Measurements from ENCODE around the gene VPS18. TPM values are rescaled to one million over a fixed set of nuclear protein-coding genes. Genes with fewer than 3 reads are reported as not detected.

The VPS18 gene
- total RNA-seq, 1 donor from 2014 or later: 25.6 TPM

- no peak for TF ChIP-seq CTCF (conservative IDR thresholded peaks at IDR 0.05)
- Mint-ChIP-seq H3K27me3 (peaks cover 89% of the 10 kb centered on the region), H3K36me3 (no peaks in the 10 kb centered on the region), H3K27ac (no peak overlapping the region), H3K9me3 (no peaks in the 10 kb centered on the region), H3K4me1 (ENCODE audit: unreplicated experiment) (peaks cover 22% of the 10 kb centered on the region), H3K4me3 (peak overlapping the region; percentile 88)
- peak; percentile 70 for DNase-seq (ENCODE audit: extremely low spot score, unreplicated experiment)
These were observed 33.9 kb downstream of the VPS18 start for GRCh38 chr15:40927873-40928806.

GRCh38 chr15:40928821-40929659 lies 34.8 kb downstream of the VPS18 start, which contains the start of gene DLL4:
Gene DLL4 (plus strand): TSS chr15:40929340. CDS start chr15:40929669, 329 bp downstream.
- H3K4me1 Mint-ChIP-seq (ENCODE audit: unreplicated experiment): peaks cover 22% of the 10 kb centered on the region

GRCh38 chr15:40929660-40930429 lies 35.6 kb downstream of the VPS18 start:
- Mint-ChIP-seq H3K36me3 (no peaks in the 10 kb centered on the region), H3K27me3 (peaks cover 80% of the 10 kb centered on the region), H3K4me1 (ENCODE audit: unreplicated experiment) (peaks cover 22% of the 10 kb centered on the region), H3K9me3 (no peaks in the 10 kb centered on the region), H3K4me3 (peak overlapping the region; percentile 88), H3K27ac (no peak overlapping the region)
- no peak for TF ChIP-seq CTCF (conservative IDR thresholded peaks at IDR 0.05)
- peak; percentile 75 for DNase-seq (ENCODE audit: extremely low spot score, unreplicated experiment)

More at GRCh38 chr15:40928821-40929659, 34.8 kb downstream of the VPS18 start, which contains the start of gene DLL4:
- H3K27ac Mint-ChIP-seq: peak within 1 kb of the TSS; percentile 72
- peak; percentile 79 for DNase-seq (ENCODE audit: extremely low spot score, unreplicated experiment)
- no peak for TF ChIP-seq CTCF (conservative IDR thresholded peaks at IDR 0.05)
- H3K27me3 Mint-ChIP-seq: peaks cover 88% of the 10 kb centered on the region
- H3K36me3 Mint-ChIP-seq: no peaks in the 10 kb centered on the region
- no peaks in the 10 kb centered on the region for H3K9me3 Mint-ChIP-seq
- H3K4me3 Mint-ChIP-seq: peak within 1 kb of the TSS; percentile 88

GRCh38 chr15:40930430-40931299 lies 36.4 kb downstream of the VPS18 start:
- H3K27me3 Mint-ChIP-seq: peaks cover 72% of the 10 kb centered on the region
- H3K4me1 Mint-ChIP-seq (ENCODE audit: unreplicated experiment): peaks cover 22% of the 10 kb centered on the region
- peak overlapping the region; percentile 88 for H3K4me3 Mint-ChIP-seq
- peak; percentile 74 for DNase-seq (ENCODE audit: extremely low spot score, unreplicated experiment)
- H3K36me3 Mint-ChIP-seq: no peaks in the 10 kb centered on the region
- no peaks in the 10 kb centered on the region for H3K9me3 Mint-ChIP-seq
- H3K27ac Mint-ChIP-seq: peak overlapping the region; percentile 74
- peak; percentile 72 for TF ChIP-seq CTCF (conservative IDR thresholded peaks at IDR 0.05)

Measured in type B pancreatic cell (in vitro differentiated cells).